HG03442 (cell line): ENCODE data around the gene PLEKHA6.

Experiments
- ATAC-seq: cut with Tn5 transposase; IDR thresholded peaks from one replicate; pipeline ENCODE4 v1.9.1; 2021; ENCODE audit warnings: mild to moderate bottlenecking, moderate library complexity; ENCODE audit not compliant: unreplicated experiment

PLEKHA6 gene

DNA sequence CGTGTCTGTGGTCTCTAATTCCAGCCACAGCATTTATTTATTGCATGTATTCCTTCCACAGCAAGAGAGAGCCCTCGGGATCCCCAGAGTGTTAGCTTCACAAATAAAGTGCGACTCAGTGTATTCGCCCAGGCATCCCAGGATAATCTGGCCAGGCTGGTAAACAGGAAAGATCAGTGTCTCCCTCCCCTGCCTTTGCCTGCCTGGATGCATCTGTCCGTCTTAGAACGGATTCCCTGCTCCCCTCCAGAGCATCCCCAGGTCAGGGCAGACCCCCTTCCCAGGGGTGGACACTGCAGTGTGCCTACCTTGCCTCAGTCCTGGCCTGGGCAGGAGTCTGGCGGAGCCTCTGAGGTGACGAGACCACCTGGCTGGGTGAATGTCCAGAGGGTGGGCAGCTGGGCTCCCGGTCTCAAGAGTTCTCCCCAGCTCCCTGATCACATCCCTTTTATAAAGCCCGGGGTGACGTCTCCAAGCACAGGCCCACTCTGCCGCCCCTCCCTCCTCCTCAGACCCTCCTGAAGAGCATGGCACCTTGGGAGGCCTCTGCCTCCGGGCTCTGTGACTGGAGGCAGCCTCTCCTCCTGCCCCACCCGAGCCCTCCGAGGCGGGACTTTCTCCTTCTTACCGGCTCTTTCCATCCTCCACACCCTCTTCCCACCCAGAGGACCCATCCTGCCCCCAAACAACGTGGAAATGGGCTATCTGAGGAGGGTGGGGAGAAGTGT lies 163.5 kb downstream of the PLEKHA6 start, which contains the start of gene KISS1:
TSS of gene KISS1 (minus strand) at position 424 of the 728 bp plus-strand sequence. CDS start 3,615 bp downstream, outside the sequence.
- no peak for ATAC-seq

DNA sequence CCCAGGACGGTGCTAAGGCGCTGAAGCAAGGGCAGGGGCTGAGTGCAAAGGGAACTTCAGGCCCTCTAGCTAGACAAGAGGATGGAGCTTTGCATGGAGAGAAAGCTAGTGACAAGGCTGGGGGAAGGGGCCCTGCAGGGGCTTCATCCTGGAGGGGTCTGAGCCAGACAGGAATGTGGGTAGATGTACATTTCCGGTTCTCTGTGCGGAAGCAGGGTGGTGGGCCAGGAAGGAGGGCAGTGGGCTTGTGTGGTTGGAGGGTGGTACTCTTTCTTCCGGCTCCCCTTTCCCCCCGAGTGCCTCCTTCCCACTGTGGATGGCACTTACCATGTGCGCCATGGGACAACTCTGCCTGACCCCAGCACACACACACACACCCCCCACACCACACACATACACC lies 165.0 kb downstream of the PLEKHA6 start:
- ATAC-seq, result no peak

DNA sequence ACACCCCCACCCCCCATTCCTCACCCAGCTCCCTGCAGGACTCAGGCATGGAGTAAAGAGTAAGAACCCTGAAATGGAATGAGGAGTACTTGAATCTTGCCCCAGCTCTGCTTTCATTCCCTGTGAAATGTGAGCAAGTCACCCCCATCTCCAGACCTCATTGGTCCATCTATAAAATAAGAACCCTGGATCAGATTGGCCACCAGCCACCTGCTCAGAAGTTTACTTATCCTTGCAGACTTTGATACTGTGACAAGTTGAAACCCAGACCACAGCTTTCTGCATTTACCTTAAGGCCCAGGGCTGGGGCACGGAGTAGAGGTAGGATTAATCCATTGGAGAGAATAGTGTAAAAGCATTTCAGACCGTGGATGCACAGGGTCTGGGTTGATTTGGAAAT lies 165.6 kb downstream of the PLEKHA6 start:
- no peak for ATAC-seq

DNA sequence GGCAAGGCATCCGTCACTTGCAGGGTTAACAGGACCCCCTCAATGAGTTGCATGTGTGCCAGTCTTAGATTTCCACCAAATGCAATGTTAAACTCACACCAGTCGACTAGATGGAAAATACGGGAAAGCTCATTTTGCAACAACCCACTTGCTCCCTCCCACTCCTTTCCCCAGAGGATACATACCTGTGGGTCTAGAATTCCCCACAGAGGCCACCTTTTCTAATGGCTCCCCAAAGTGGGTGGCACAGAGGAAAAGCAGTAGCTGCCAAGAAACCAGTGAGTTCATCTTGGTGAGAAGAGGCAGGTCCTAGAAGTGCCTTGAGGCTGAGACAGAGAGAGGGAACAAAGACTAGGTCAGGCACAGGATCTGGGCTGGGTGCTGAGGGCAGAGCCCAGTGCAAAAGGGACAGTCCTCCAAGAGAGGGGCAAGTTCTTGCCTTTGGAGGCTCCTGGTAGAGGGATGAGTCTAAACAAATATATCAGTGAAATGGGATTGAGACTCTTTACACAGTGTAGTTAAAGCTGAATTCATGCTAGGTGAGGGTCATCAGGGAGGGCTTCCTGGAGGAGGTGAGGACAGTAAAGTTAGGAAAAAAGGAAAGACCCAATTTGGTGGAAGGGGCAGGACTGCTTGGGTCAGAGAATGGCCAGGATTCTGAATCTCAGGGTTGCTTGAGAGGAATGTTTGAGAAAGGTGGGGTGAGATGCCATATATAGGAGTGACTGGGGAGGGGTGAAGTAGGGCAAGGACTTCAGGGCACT lies 167.0 kb downstream of the PLEKHA6 start:
- no peak for ATAC-seq

DNA sequence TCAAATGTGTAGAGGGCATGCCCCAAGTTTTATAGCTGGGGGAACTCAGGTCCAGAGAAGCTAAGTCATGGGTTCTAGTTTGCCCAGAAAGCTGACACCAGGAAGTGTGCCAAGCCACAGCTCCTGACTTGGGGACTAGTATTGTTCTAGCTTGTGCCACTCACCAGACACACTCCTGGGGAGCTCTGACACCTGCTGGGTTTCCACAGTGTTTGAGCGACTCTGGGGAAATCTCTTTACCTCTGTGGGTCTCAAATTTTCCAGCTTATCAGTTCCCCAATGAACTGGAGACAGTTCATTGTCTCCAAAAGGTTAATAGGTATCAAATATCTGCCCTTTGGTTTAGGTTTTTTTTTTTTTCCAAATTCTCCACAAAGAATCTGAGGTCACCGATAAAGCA lies 167.7 kb downstream of the PLEKHA6 start:
- no peak for ATAC-seq

DNA sequence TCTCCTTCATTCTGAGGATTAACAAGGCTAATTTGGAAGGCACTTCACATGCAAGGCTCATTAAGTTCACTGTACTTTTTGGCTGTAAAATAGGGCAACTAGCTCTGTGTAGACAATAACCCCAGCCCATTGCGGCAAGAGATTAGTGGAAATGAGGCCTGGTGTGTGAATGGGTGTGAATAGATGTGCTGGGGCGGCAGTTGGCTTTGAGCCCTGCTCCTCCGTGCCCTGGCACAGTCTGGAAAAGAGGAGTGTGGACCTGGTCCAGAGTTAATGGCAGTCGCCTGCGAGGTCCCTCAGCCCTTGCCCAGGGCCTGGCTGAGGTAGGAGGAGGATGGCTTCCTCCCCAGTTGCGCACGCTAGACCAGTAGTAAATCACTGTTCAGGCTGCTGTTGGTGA lies 168.3 kb downstream of the PLEKHA6 start:
- no peak for ATAC-seq

DNA sequence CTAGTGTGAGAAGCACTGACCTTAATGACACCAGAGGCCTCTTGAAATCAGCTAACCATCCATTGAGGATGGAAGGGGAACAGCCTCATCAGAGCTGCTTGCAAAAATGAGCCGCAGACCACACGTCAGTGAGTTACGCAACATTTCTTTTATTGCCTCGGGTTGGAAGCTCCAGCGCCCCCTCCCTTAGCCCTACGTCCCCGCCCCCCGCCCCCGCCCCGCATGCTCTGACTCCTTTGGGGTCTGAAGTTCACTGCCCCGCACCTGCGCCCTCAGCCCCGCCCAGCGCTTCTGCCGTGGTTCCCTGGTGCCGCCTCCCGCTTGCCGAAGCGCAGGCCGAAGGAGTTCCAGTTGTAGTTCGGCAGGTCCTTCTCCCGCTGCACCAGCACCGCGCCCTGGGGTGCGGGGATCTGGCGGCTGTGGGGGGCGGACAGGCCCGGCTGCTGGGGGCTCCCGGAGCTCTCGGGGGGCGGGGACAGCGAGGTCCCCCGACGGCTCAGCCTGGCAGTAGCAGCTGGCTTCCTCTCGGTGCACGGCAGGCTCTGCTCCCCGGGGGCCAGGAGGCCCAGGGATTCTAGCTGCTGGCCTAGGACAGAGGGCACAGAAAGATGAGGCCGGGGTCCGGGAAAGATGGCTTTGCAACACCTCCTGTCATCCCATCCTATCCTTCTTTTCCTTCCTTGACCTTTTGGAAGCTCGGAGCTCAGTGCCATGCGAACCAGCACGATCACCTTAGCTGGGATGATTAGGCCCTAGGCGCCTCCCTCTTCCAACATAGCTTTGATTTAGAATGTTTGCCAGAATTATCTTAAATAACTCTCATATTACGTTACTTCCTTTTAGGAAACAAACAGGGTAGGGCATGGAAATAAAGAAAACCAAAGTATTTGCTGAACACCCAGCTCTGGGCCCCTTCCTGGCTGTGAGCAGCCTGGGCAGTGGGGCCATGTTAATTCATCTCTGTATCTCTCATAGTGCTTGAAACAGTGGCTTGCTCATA lies 169.2 kb downstream of the PLEKHA6 start:
- no peak for ATAC-seq

DNA sequence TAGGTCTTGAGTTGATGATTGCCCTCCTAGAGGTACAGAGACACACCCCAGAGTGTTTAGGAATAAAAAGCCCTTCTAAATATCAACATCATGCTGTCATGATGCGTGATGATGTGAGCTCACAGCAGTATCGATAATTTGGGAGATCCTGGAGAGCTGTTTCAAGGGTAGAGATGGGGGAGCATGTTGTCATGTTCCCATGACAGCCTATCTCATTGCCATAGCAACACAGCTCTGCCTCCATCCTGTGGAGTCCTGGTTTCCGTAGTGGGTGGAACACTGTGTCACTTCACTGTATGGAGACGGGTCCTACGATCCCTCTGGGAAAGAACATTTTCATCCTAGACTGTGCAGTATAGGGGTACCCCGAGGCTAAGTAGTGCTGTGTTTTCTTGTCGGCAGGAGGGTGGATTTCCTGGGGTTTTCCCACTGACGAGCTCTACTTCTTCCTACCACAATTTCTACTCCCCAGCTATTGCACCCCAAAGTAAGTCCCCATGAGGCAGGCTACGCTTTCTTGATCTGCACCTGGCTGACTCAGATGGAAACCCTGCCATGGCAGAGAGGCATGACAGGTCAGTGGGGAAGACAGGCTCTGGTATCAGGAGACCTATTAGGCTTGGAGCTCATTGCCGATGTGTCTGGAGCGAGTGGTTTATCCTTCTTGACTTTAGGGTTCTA lies 170.6 kb downstream of the PLEKHA6 start:
- ATAC-seq, result no peak

DNA sequence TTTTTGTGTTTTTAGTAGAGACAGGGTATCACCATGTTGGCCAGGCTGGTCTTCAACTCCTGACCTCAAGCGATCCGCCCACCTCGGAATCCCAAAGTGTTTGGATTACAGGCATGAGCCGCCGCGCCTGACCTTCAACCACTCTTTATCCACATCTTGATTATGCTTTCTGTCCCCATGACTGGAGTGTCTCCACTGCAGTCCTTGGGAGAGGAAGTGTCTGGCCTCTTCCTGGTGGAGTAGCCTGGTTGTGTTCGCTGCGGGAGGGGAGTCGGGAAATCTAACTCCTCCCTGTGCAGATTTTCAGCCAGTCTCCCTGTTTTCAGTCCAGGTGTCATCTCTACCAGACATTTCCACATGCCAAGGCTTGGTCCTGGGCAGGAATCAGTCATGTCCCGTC lies 173.1 kb downstream of the PLEKHA6 start:
- no peak for ATAC-seq

DNA sequence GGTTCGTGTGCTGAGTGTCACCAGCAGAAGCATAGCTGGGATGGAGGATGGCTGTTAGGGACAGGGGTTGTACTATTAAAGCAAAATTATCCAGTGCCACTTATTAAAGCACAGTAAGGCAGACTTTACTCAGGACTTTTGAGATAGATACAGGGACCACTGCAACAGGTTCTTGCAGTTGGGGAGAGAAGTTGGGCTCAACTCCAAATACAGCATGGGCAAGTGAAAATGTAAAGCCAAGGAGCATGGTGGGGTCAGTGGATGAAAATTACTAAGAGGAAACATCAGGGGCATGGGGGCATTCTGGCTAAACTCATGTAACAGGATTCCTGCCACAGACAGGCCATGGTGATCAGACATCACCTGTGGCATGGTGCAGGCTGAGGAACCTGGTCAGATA lies 178.6 kb downstream of the PLEKHA6 start:
- no peak for ATAC-seq

DNA sequence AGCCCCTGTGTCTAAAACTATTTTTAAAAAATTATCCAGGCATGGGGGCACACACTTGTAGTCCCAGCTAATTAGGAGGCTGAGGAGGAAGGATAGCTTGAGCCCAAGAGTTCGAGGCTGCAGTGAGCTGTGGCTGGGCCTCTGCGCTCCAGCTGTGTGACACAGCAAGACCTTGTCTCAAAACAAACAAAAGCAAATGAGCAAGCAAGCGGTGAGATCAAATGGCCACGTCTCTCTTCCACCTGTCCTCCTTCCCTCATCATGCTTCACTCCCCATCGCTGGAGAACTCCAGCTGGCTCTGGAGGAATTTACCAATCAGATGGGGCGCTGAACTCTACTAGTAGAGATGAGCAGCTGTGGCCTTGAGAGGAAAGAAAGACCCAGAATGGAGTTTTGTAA lies 179.6 kb downstream of the PLEKHA6 start:
- no peak for ATAC-seq

DNA sequence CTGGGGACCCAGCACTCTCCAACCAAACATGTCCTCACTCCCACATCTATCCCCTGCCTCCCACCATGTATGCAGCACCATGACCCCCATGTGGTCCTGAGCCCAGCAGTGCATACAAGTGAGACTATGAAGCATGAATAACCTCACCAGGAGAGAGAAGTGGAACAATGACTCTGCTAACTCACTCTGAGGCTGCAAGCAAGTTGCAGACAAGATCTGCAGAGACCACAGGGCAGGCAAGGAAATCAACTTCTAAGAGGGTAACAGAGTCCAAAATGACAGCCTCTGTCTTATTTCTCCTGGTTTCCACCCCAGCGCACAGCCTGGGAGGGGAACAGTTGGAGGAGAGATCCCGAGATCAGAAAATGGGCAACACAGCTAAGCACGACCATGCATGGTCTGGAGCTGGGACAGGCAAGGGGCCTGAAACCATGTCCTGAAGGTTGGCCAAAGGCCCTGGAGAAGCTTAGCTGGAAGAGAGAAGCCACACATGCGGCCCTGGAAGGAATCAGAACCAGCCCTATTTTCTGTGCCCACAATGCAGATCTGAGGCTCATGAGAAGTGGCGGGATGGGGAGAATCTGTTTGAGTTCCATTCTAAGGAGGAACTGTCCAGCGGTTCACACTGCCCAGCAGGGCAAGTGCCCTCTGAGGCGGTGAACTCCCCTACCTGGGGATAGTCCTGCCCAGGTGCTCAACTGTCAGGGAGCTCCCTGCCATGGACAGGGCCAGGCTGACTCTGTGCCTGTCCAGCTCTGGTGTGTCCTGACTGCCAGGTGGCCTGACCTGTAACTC lies 181.0 kb downstream of the PLEKHA6 start:
- no peak for ATAC-seq

DNA sequence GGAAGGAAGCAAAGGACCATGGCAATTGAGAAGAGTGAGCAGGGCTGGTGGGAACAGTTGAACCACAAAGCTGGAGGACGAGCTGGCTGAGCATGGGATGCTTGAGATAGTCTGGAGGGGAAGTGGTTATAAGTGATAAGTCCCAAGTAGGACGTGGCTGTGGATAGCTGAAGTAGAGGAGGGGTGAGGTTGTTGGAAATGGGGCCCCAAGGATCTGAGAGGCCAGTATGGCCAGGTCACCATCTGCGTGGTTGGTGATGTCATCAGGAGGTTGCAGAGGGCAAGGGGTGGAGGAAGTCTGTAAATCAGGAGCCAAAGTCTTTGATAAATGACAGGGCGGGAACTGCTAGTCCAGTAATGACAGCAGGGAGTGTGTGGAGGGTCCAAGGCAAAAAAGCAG lies 182.6 kb downstream of the PLEKHA6 start:
- no peak for ATAC-seq

DNA sequence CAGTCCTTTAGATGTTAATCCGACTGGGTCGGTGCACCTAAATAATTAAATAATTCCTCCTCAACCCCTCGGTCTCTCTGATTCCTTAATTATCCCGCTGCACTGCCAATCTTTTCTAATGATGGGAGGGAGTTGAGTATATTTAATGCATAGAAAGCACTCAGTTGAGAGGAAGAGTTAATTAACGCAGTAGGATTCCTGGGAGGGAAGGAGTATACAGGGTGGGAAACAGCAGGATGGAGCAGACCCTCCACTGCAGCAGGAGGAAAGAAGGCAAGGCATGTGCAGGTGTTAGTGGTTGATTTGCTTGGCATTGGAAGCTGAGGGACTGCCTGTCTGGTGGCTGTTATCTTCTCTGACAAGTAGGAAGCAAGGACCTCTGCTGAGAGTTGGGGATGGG lies 183.7 kb downstream of the PLEKHA6 start:
- no peak for ATAC-seq

DNA sequence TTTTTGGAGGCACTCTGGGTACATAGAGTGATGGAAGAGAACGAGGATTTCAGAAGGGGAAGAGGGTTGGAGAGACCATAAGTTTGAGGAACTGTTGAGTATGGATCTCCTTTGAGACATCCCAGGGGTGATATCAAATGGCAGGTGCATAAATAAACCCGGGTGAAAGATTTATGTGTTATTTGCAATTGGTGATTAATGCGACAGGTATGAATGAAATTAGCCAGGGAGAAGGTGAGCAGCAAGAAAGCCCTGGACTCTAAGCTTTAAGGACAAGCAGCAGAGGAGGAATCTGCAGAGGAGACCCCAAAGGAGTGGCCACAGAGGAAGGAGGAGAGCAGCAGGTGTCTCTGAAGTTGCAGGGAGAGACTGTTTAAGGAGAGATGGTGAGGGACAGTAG lies 184.8 kb downstream of the PLEKHA6 start:
- no peak for ATAC-seq

DNA sequence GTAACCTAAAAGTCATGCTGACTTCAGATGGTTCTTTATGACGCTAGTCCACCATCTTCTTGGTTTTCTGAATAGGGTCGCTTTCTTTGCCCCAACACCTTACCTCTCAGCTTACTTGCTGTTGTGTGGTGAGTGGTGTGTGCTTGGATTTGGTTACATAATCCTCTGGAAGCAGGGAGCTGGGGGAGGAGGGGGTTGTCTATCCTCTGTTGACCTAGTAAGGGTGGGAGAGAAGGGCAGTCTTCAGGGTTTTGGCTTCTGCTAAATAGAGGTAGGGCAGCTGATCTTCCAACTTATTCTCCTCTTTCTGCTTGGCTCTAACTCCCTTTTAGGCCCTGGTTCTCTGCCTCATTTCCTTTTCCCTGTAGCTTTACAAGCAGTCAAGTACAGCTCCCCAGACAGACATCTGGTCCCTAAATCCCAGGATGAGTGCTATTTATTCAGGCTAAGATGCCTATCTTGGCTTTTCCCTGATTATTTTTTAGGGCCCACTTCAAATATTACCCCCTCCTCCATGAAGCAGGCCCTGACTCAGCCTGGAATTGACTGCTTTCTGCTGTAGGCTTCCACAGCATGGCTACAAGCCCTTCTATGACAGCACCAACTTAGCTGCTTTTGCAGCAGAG lies 187.2 kb downstream of the PLEKHA6 start:
- ATAC-seq, result no peak

DNA sequence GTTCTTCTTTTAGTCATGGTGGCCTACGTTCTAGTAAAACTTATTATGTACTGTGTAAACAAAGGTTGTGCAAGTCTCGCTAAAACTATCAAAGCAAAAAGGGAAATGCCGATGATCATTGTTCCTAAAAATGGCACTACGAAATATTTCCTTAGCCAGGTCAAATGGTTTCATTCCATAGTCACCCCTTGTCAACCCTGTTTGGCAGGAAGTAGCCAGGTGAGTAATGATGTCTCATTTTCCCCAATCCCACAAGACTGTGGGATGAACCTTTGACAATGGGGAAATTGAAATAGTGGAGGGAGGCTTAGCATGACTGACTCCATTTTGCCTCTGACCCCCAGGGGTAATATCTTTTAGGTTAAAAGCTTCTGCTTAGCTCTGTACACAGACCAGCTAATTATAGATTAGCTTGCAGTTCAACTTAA lies 188.0 kb downstream of the PLEKHA6 start:
- no peak for ATAC-seq

DNA sequence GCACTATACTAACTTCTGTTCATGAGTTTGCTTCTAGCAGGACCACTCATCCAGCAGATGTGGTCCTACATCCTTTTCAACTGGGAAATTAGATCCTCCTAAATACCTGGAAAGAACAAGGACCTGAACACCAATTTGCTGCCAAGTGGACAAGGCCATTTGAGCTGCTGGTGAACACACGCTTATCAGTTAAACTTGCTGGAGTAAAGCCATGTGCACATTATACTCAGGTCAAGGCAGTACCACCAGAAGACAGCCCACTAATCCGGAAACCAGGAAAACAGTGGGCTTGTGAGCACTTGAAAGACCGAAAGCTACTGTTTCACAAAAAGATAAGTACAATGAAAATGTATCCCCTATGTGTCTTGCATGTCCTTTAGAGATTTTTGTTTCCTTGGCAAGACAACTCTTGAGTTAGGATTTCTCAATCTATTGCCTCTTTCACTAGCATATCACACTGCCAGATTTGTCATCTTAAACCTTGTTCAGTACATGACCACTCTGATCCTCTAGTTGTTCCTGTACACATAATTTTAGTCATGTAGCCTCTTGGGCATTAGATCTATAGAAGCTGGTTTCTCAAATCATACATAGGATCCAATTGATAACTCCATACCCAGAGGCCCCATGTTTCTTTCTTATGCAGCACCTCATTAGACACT lies 189.1 kb downstream of the PLEKHA6 start:
- no peak for ATAC-seq

DNA sequence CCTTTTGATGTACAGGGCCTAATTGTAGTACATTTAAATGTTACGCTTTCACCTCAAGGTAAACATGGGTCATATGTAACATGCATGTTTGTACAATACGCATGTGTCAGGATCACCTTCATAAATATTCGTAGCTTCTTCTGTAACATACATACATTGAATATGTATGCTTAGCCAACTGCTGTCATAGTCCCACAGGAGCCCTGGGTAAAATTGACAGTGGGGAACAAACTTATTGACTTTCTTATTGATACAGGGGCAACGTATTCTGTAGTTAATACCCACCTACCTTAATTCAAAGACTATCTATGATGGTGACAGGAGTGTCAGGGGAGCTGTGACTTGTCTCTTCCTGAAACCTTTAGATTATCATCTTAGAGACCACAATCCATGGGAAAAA lies 189.9 kb downstream of the PLEKHA6 start:
- ATAC-seq, result no peak
